Esophagus (tissue), 2 donors: ENCODE results near the gene UBXN11. TPM values are rescaled to one million over a fixed set of nuclear protein-coding genes. Genes with fewer than 3 reads are reported as not detected.
"Not testable (repeated sequence)": the region's sequence is repeated elsewhere in the genome, so short reads cannot be mapped to it uniquely, and the experiment has no call there.

Experiments
- H3K27ac ChIP-seq, 2 donors: one replicate each; pipeline ENCODE4 v1.5.1; 2013; ENCODE audit warnings: low read depth in 2 of 2, mild to moderate bottlenecking in 2 of 2, inconsistent platforms in 1 of 2, low read length in 1 of 2, moderate library complexity in 1 of 2
- H3K27me3 ChIP-seq, 2 donors: one replicate each; pipeline ENCODE4 v1.6.1; 2013; ENCODE audit warnings: low read length in 2 of 2, control low read depth in 1 of 2, mild to moderate bottlenecking in 1 of 2; ENCODE audit not compliant: insufficient read depth in 2 of 2, control insufficient read depth in 1 of 2
- H3K36me3 ChIP-seq, 2 donors: one replicate each; pipeline ENCODE4 v1.6.1; 2013; ENCODE audit warnings: low read length in 1 of 2; ENCODE audit not compliant: control insufficient read depth in 2 of 2, insufficient read depth in 2 of 2
- H3K4me1 ChIP-seq, 2 donors: one replicate each; pipeline ENCODE4 v1.6.1; 2013; ENCODE audit warnings: low read length in 1 of 2; ENCODE audit not compliant: control insufficient read depth in 2 of 2, insufficient read depth in 2 of 2
- H3K4me3 ChIP-seq, 2 donors: one replicate each; pipeline ENCODE4 v1.5.1; 2013; ENCODE audit warnings: low read length in 2 of 2, mild to moderate bottlenecking in 2 of 2, low read depth in 1 of 2, moderate library complexity in 1 of 2
- H3K9me3 ChIP-seq, 2 donors: one replicate each; pipeline ENCODE4 v1.6.1; 2013; ENCODE audit warnings: mild to moderate bottlenecking in 2 of 2, low read depth in 1 of 2, low read length in 1 of 2, moderate library complexity in 1 of 2; ENCODE audit not compliant: control insufficient read depth in 2 of 2, insufficient read depth in 1 of 2
- WGBS, 2 donors: extraction: QIAGEN DNeasy Blood & Tissue Kit; methylation state at CpG; one replicate each; pipeline ENCODE4 v1.1.7; 2013; 5-methylcytosine and 5-hydroxymethylcytosine counted together
- polyA plus RNA-seq, 2 donors: library from polyadenylated mRNA; stranded (reverse); fragments of 200-250 nt; gene quantifications; one replicate each; pipeline ENCODE4 v1.2.3, GENCODE V29; 2013
- donor health status: healthy with polysubstance abuse.
- donor health status: Bipolar disorder and iron deficiency.

The UBXN11 gene
- polyA plus RNA-seq, 2 donors: 10.1 to 16.0 TPM

- H3K4me1 ChIP-seq: no peaks in the 10 kb centered on the region
Observed at GRCh38 chr1:26296340-26297056, 9.9 kb downstream of the UBXN11 start.

GRCh38 chr1:26295194-26296138, 11.0 kb downstream of the UBXN11 start:
- WGBS, 2 donors: 89 to 92% methylated on average over 22 of the region's 22 CpGs
- Histone ChIP-seq H3K4me1 (no peaks in the 10 kb centered on the region), H3K9me3 (no peaks in the 10 kb centered on the region), H3K36me3 (no peaks in the 10 kb centered on the region), H3K27ac (no peak overlapping the region), H3K4me3 (no peak overlapping the region), H3K27me3 (no peaks in the 10 kb centered on the region)

More at GRCh38 chr1:26296340-26297056, 9.9 kb downstream of the UBXN11 start:
- 91 to 94% methylated on average over 12 to 16 of the region's 16 CpGs for WGBS, 2 donors
- Histone ChIP-seq H3K9me3 (no peaks in the 10 kb centered on the region), H3K4me3 (no peak overlapping the region), H3K36me3 (peaks cover 0 to 2% of the 10 kb centered on the region in 2 donors), H3K27ac (no peak overlapping the region), H3K27me3 (no peaks in the 10 kb centered on the region)

DNA sequence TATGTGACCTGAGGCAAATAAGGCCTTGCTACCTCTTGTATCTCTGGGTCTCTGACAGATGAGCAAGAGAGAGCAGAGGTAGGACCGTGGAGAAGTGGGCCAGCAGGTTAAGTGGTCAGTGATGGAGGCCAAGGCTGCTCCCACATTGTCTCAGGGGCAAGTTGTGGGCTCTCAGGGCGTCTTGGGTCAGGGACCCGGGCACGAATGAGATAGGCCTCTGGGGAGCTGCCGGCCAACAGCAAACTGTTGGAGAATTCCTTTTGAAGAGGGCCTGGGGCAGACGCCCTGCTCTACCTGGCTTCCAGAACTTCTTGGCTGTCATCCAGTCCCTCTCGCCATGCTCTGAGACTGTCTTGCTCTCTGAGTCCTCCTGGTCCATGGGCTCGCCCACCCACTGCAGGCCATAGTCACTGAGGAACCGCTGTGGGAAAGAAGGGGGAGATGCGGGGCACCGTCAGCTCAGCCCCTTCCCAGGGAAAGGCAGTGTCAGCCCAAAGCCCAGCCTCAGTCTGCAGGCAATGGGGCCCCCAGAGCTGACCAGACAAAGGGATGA, 12.4 kb downstream of the UBXN11 start:
- Histone ChIP-seq H3K27ac (no peak overlapping the region), H3K9me3 (no peaks in the 10 kb centered on the region), H3K4me3 (no peak overlapping the region), H3K4me1 (peaks cover 0 to 5% of the 10 kb centered on the region in 2 donors), H3K36me3 (no peaks in the 10 kb centered on the region), H3K27me3 (no peaks in the 10 kb centered on the region)
- 84 to 90% methylated on average over 11 of the region's 11 CpGs for WGBS, 2 donors

- not testable (repeated sequence) for H3K4me1 ChIP-seq, H3K4me3 ChIP-seq, H3K27ac ChIP-seq, H3K27me3 ChIP-seq, H3K36me3 ChIP-seq, H3K9me3 ChIP-seq
- WGBS, 2 donors: 88 to 91% methylated on average over 5 of the region's 5 CpGs
Observed at GRCh38 chr1:26292735-26293134, 13.7 kb downstream of the UBXN11 start.

- 86 to 87% methylated on average over 4 of the region's 4 CpGs for WGBS, 2 donors
- Histone ChIP-seq H3K27ac (no peak overlapping the region), H3K9me3 (no peaks in the 10 kb centered on the region), H3K27me3 (no peaks in the 10 kb centered on the region), H3K4me1 (peaks cover 0 to 5% of the 10 kb centered on the region in 2 donors), H3K36me3 (no peaks in the 10 kb centered on the region), H3K4me3 (no peak overlapping the region)
Observed at GRCh38 chr1:26291939-26292338, 14.5 kb downstream of the UBXN11 start.

DNA sequence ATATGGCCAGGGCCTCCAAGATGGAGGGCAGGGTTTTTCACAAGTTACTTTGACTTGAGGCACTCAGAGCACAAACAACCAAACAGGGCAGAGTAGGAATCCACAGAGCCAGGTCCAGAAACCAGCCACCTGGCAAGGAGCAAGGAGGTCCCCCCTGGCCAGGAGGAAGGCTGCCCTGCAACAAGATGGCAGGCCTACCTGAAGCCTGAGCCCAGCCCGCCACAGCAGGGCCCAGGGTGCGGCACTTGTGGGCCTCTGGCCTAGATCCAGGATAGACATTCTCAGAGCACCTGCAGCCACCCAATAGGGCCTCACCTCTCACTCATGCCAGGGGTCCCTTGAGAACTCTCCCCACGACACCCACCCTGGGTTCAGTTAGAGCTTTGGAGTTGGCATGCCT, 15.0 kb downstream of the UBXN11 start:
- Histone ChIP-seq H3K27me3 (no peaks in the 10 kb centered on the region), H3K4me1 (peaks cover 0 to 5% of the 10 kb centered on the region in 2 donors), H3K4me3 (no peak overlapping the region), H3K9me3 (no peaks in the 10 kb centered on the region), H3K27ac (peak overlapping the region in 1 of 2 donors; percentile 15), H3K36me3 (no peaks in the 10 kb centered on the region)
- 92 to 100% methylated on average over 3 of the region's 3 CpGs for WGBS, 2 donors

- Histone ChIP-seq H3K9me3 (no peaks in the 10 kb centered on the region), H3K27me3 (no peaks in the 10 kb centered on the region), H3K4me1 (peaks cover 0 to 5% of the 10 kb centered on the region in 2 donors), H3K4me3 (no peak overlapping the region), H3K27ac (peak overlapping the region; percentile 29 to 50), H3K36me3 (no peaks in the 10 kb centered on the region)
- 67 to 78% methylated on average over 11 of the region's 11 CpGs for WGBS, 2 donors
Observed at GRCh38 chr1:26290882-26291261, 15.6 kb downstream of the UBXN11 start.

DNA sequence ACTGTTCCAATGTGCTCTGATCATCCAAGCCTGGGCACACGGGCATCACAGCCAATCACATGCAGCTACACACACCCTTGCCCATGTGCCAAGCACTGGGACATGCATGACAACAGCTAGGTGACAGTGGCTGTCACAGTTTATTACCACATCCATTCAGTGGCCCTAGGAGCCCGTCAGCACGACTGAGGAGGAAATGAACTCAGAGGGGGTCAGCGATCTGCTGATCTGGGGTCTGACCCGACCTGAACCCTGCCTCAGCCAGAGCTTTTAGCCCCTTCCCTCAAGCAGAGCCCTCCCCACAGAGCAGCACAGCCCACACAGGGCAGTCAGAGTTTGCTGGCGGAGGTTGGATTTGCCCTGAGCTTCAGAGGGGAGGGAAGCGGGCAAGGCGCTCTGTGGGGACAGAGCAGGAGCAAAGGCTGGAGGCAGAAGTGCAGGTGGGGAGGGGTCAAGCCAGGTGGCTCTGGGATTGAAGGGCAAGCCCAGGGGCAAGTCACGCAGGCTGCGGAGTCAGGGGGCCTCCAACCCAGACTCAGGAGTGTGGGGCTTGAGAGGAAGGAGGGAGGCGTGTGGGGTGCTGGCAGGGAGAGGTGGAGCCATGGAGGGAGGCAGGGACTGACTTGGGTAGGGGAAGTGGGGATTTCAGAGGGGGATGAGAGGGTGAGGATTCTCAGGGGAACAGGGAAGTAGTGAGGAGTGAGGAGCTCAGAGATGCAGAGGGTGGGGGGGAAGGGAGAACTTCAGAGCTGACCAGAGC, 16.1 kb downstream of the UBXN11 start:
- WGBS, 2 donors: 74 to 75% methylated on average over 11 of the region's 11 CpGs
- H3K27me3 ChIP-seq: no peaks in the 10 kb centered on the region
- peaks cover 0 to 5% of the 10 kb centered on the region in 2 donors for H3K4me1 ChIP-seq
- no peaks in the 10 kb centered on the region for H3K9me3 ChIP-seq
- no peaks in the 10 kb centered on the region for H3K36me3 ChIP-seq
- H3K27ac ChIP-seq: peak overlapping the region; percentile 29 to 50
- H3K4me3 ChIP-seq: no peak overlapping the region
